RKO (cell line): ENCODE data around the gene MUC5B.
A peak's percentile ranks its signal among the peaks of the same experiment; 100 is the strongest.

ENCODE experiments used
- DNase-seq: peaks from one replicate; pipeline ENCODE4 v3.0.0-alpha.2; 2016; ENCODE audit warnings: low spot score

The MUC5B gene

GRCh38 chr11:1301220-1302000 lies 78.5 kb downstream of the MUC5B start:
- DNase-seq = no peak

- DNase-seq = no peak
Observed at GRCh38 chr11:1302041-1302460, 79.2 kb downstream of the MUC5B start.

- no peak for DNase-seq
Observed at GRCh38 chr11:1302461-1303125, 79.7 kb downstream of the MUC5B start.

- DNase-seq = no peak
Observed at GRCh38 chr11:1303126-1303821, 80.4 kb downstream of the MUC5B start.

GRCh38 chr11:1303973-1304372 lies 81.1 kb downstream of the MUC5B start:
- DNase-seq = no peak

GRCh38 chr11:1304380-1304779 lies 81.5 kb downstream of the MUC5B start:
- DNase-seq = no peak

GRCh38 chr11:1305063-1305495 lies 82.2 kb downstream of the MUC5B start:
- DNase-seq = no peak

GRCh38 chr11:1305501-1306056 lies 82.7 kb downstream of the MUC5B start:
- no peak for DNase-seq

GRCh38 chr11:1306186-1307162 lies 83.6 kb downstream of the MUC5B start:
- no peak for DNase-seq

GRCh38 chr11:1307163-1307870 lies 84.5 kb downstream of the MUC5B start:
- no peak for DNase-seq

GRCh38 chr11:1307998-1308742 lies 85.3 kb downstream of the MUC5B start:
- peak; percentile 83 for DNase-seq

- DNase-seq = no peak
Observed at GRCh38 chr11:1308743-1309497, 86.1 kb downstream of the MUC5B start.

- peak; percentile 93 for DNase-seq
Observed at GRCh38 chr11:1309498-1310317, 86.8 kb downstream of the MUC5B start, which contains the start of gene TOLLIP. TSS of gene TOLLIP (minus strand) at chr11:1309632. CDS start at chr11:1309498, 134 bp downstream.

- DNase-seq = peak; percentile 36
Observed at GRCh38 chr11:1310318-1310687, 87.4 kb downstream of the MUC5B start.

- peak; percentile 84 for DNase-seq
Observed at GRCh38 chr11:1310772-1311468, 88.1 kb downstream of the MUC5B start.
